Activated CD4-positive, CD25-positive, alpha-beta regulatory T cell treated with anti-CD3 and anti-CD28 coated beads, Interleukin-2, amount 50 U/mL, for 72 hours (primary cell): ENCODE data around the gene ZFHX3.

ENCODE experiments used
- DNase-seq: peaks from one replicate; pipeline ENCODE4 v3.0.0; 2021

ZFHX3 gene

GRCh38 chr16:72814226-72814625 is 233.7 kb downstream of the ZFHX3 start:
- DNase-seq = no peak

- DNase-seq = no peak
These were observed 235.3 kb downstream of the ZFHX3 start for GRCh38 chr16:72812672-72813071.

- DNase-seq = no peak
These were observed 236.1 kb downstream of the ZFHX3 start for GRCh38 chr16:72811876-72812275.

GRCh38 chr16:72811188-72811720 is 236.7 kb downstream of the ZFHX3 start:
- no peak for DNase-seq

- DNase-seq = no peak
These were observed 237.4 kb downstream of the ZFHX3 start for GRCh38 chr16:72810480-72810879.

- DNase-seq = no peak
These were observed 238.5 kb downstream of the ZFHX3 start for GRCh38 chr16:72809446-72809845.

GRCh38 chr16:72808754-72809153 is 239.2 kb downstream of the ZFHX3 start:
- no peak for DNase-seq

GRCh38 chr16:72807245-72807644 is 240.7 kb downstream of the ZFHX3 start:
- no peak for DNase-seq

GRCh38 chr16:72805486-72805885 is 242.4 kb downstream of the ZFHX3 start:
- DNase-seq = no peak

GRCh38 chr16:72800524-72801161 is 247.3 kb downstream of the ZFHX3 start:
- no peak for DNase-seq

- no peak for DNase-seq
These were observed 249.7 kb downstream of the ZFHX3 start for GRCh38 chr16:72798264-72798663.

- no peak for DNase-seq
These were observed 250.3 kb downstream of the ZFHX3 start for GRCh38 chr16:72797621-72798020.

GRCh38 chr16:72796222-72796621 is 251.7 kb downstream of the ZFHX3 start:
- DNase-seq = no peak

GRCh38 chr16:72794986-72795385 is 252.9 kb downstream of the ZFHX3 start:
- no peak for DNase-seq

GRCh38 chr16:72794319-72794718 is 253.6 kb downstream of the ZFHX3 start:
- no peak for DNase-seq

- DNase-seq = no peak
These were observed 254.2 kb downstream of the ZFHX3 start for GRCh38 chr16:72793716-72794115.

GRCh38 chr16:72793017-72793416 is 254.9 kb downstream of the ZFHX3 start:
- DNase-seq = no peak

- no peak for DNase-seq
These were observed 256.1 kb downstream of the ZFHX3 start for GRCh38 chr16:72791786-72792185.

GRCh38 chr16:72789921-72790320 is 258.0 kb downstream of the ZFHX3 start:
- no peak for DNase-seq

- DNase-seq = no peak
These were observed 258.5 kb downstream of the ZFHX3 start for GRCh38 chr16:72789465-72789864.

- DNase-seq = peak; percentile 35
These were observed 259.6 kb downstream of the ZFHX3 start for GRCh38 chr16:72788269-72788809.

GRCh38 chr16:72787514-72788268 is 260.2 kb downstream of the ZFHX3 start:
- DNase-seq = peak; percentile 76

- DNase-seq = no peak
These were observed 260.8 kb downstream of the ZFHX3 start for GRCh38 chr16:72787130-72787513.

- no peak for DNase-seq
These were observed 261.3 kb downstream of the ZFHX3 start for GRCh38 chr16:72786606-72787005.
